Breast epithelium (tissue), 4 donors: ENCODE results near the gene INPP5K. TPM values are rescaled to one million over a fixed set of nuclear protein-coding genes. Genes with fewer than 3 reads are reported as not detected.

Source experiments
- DNase-seq, 2 donors: peaks; one replicate each; pipeline ENCODE4 v3.0.0-alpha.2; 2019; ENCODE audit warnings: low spot score in 2 of 2
- H3K27ac ChIP-seq, 2 donors: fragments of 200-600 bp; sonication (generic) in 1 of 2; one replicate each; pipeline ENCODE4 v1.5.1; 2016 to 2019; ENCODE audit warnings: mild to moderate bottlenecking in 1 of 2
- H3K27me3 ChIP-seq, 2 donors: fragments of 200-600 bp; sonication (generic) in 1 of 2; one replicate each; pipeline versions ENCODE4 v1.5.1 to v1.6.0; 2017 to 2019; ENCODE audit warnings: control low read depth in 1 of 2, mild to moderate bottlenecking in 1 of 2
- H3K36me3 ChIP-seq: fragments of 200-600 bp; one replicate; pipeline ENCODE4 v1.5.1; 2019
- H3K4me1 ChIP-seq, 2 donors: fragments of 200-600 bp; sonication (generic); one replicate each; pipeline ENCODE4 v1.5.1; 2016 to 2019; ENCODE audit warnings: control low read depth in 1 of 2
- H3K4me3 ChIP-seq, 3 donors: fragments of 200-600 bp; sonication (generic); 1 replicate in 2 of 3; 2 replicates in 1 of 3; pipeline ENCODE4 v1.5.1; 2016 to 2019; ENCODE audit warnings: mild to moderate bottlenecking in 3 of 3, moderate library complexity in 2 of 3
- H3K9me3 ChIP-seq, 2 donors: fragments of 200-600 bp; sonication (generic) in 1 of 2; one replicate each; pipeline ENCODE4 v1.5.1; 2016 to 2019; ENCODE audit warnings: control low read depth in 1 of 2
- CTCF ChIP-seq, 3 donors: fragments of 450-650 bp; IDR thresholded peaks; one replicate each; pipeline ENCODE4 v1.5.1; 2016 to 2017; ENCODE audit warnings: antibody characterized with exemption in 3 of 3, mild to moderate bottlenecking in 3 of 3, moderate library complexity in 3 of 3
- POLR2A ChIP-seq: fragments of 450-650 bp; IDR thresholded peaks from one replicate; pipeline ENCODE4 v1.6.1; 2016; ENCODE audit warnings: antibody characterized with exemption, mild to moderate bottlenecking, moderate library complexity
- POLR2AphosphoS5 ChIP-seq, 3 donors: sonication (generic); formaldehyde crosslinking; IDR thresholded peaks; one replicate each; pipeline ENCODE4 v1.6.1; 2017; ENCODE audit warnings: antibody characterized with exemption in 3 of 3
- intact Hi-C: fragments of 100-400 bp; cut with DNase I; formaldehyde crosslinking; loops from one replicate; pipeline ENCODE4 v1.15.1; 2023; ENCODE audit warnings: low total_unique reads
- total RNA-seq, 3 donors: library from RNA; depleted of rRNA; stranded (reverse); fragments of >200 nt; gene quantifications; one replicate each; pipeline ENCODE4 v1.1.0, GENCODE V29; 2016

The INPP5K gene
- total RNA-seq, 3 donors from 2014 or later, result 75.2 to 177 (median 88.8) TPM

GRCh38 chr17:1462164-1463112 is 54.0 kb downstream of the INPP5K start:
- no peak for DNase-seq
- Histone ChIP-seq H3K4me3 (no peak overlapping the region), H3K36me3 (no peaks in the 10 kb centered on the region), H3K27ac (peak overlapping the region; percentile 23 to 39), H3K27me3 (no peaks in the 10 kb centered on the region), H3K9me3 (no peaks in the 10 kb centered on the region), H3K4me1 (no peaks in the 10 kb centered on the region)
- no peak for TF ChIP-seq POLR2A
- no peak for TF ChIP-seq CTCF (IDR thresholded peaks at IDR 0.05)
- TF ChIP-seq POLR2AphosphoS5 (IDR thresholded peaks at IDR 0.05), result no peak
- intact Hi-C loops, result no loop called here

- Histone ChIP-seq H3K36me3 (no peaks in the 10 kb centered on the region), H3K4me1 (no peaks in the 10 kb centered on the region), H3K9me3 (no peaks in the 10 kb centered on the region), H3K27ac (peak overlapping the region in 1 of 2 donors; percentile 83), H3K4me3 (no peak overlapping the region), H3K27me3 (no peaks in the 10 kb centered on the region)
- TF ChIP-seq POLR2AphosphoS5 (IDR thresholded peaks at IDR 0.05), result no peak
- TF ChIP-seq CTCF (IDR thresholded peaks at IDR 0.05), result no peak
- no peak for TF ChIP-seq POLR2A
- intact Hi-C loops, result no loop called here
- DNase-seq, result no peak
Measured at GRCh38 chr17:1461198-1461944, 55.0 kb downstream of the INPP5K start.

- Histone ChIP-seq H3K27me3 (no peaks in the 10 kb centered on the region), H3K4me1 (no peaks in the 10 kb centered on the region), H3K4me3 (no peak overlapping the region), H3K27ac (peak overlapping the region; percentile 67 to 83), H3K36me3 (no peaks in the 10 kb centered on the region), H3K9me3 (no peaks in the 10 kb centered on the region)
- intact Hi-C loops, result no loop called here
- DNase-seq, result peak; percentile 92 to 93
- peak in 2 of 3 donors; percentile 33 to 41 for TF ChIP-seq POLR2AphosphoS5 (IDR thresholded peaks at IDR 0.05)
- no peak for TF ChIP-seq POLR2A
Measured at GRCh38 chr17:1460233-1460632, 56.2 kb downstream of the INPP5K start.

GRCh38 chr17:1455797-1456599 is 60.4 kb downstream of the INPP5K start, which contains the start of gene CRK:
Gene CRK (minus strand): TSS chr17:1456232. CDS start chr17:1456117, 115 bp downstream.
- peak within 1 kb of the TSS; percentile 98 to 100 (median 100) for H3K4me3 ChIP-seq
- intact Hi-C loops, result no loop called here
- no peaks in the 10 kb centered on the region for H3K36me3 ChIP-seq
- no peaks in the 10 kb centered on the region for H3K9me3 ChIP-seq
- peaks cover 3 to 4% of the 10 kb centered on the region in 2 donors for H3K4me1 ChIP-seq
- H3K27me3 ChIP-seq, result no peaks in the 10 kb centered on the region
- TF ChIP-seq POLR2AphosphoS5 (IDR thresholded peaks at IDR 0.05) (peak; percentile 93 to 98 (median 96)), POLR2A (peak; percentile 41), CTCF (IDR thresholded peaks at IDR 0.05) (no peak)
- peak; percentile 93 to 95 for DNase-seq
- peak within 1 kb of the TSS; percentile 97 to 99 for H3K27ac ChIP-seq

GRCh38 chr17:1455291-1455796 is 61.1 kb downstream of the INPP5K start:
- H3K36me3 ChIP-seq, result no peaks in the 10 kb centered on the region
- no peaks in the 10 kb centered on the region for H3K9me3 ChIP-seq
- TF ChIP-seq CTCF (IDR thresholded peaks at IDR 0.05), result peak; percentile 67 to 81 (median 74)
- TF ChIP-seq POLR2A, result no peak
- TF ChIP-seq POLR2AphosphoS5 (IDR thresholded peaks at IDR 0.05), result peak in 1 of 3 donors; percentile 34
- peaks cover 3 to 4% of the 10 kb centered on the region in 2 donors for H3K4me1 ChIP-seq
- H3K27ac ChIP-seq, result peak overlapping the region; percentile 97 to 99
- H3K27me3 ChIP-seq, result no peaks in the 10 kb centered on the region
- peak; percentile 70 to 71 for DNase-seq
- intact Hi-C loops, result no loop called here
- H3K4me3 ChIP-seq, result peak overlapping the region; percentile 98 to 100 (median 100)
